Measurements from ENCODE around the gene PRRC1. TPM values are rescaled to one million over a fixed set of nuclear protein-coding genes. Genes with fewer than 3 reads are reported as not detected.

Gene PRRC1
- polyA plus RNA-seq, 1 donor from 2014 or later: 36.3 TPM

GRCh38 chr5:127508644-127509373, 8.6 kb upstream of the PRRC1 start:
- Histone ChIP-seq H3K36me3 (ENCODE audit: insufficient read depth, low read length) (no peaks in the 10 kb centered on the region), H3K4me2 (ENCODE audit: low read length) (no peak overlapping the region), H3K9me2 (ENCODE audit: insufficient read depth, low read length) (no peaks in the 10 kb centered on the region), H3K27ac (ENCODE audit: low read length) (no peak overlapping the region), H3F3A (ENCODE audit: insufficient read depth, low read length, poor library complexity, severe bottlenecking) (no peaks in the 10 kb centered on the region), H3K27me3 (ENCODE audit: insufficient read depth, low read depth, low read length) (no peaks in the 10 kb centered on the region), H4K20me1 (ENCODE audit: insufficient read depth) (no peaks in the 10 kb centered on the region), H3K79me2 (replicated peaks; ENCODE audit: insufficient read depth, low read length) (no peaks in the 10 kb centered on the region), H3K9me3 (ENCODE audit: low read length) (no peaks in the 10 kb centered on the region), H2AFZ (ENCODE audit: low read depth, low read length) (no peak overlapping the region), H3K9ac (ENCODE audit: low read length) (no peak overlapping the region), H3K4me3 (ENCODE audit: low read length) (no peak overlapping the region)
- TF ChIP-seq POLR2AphosphoS5 (IDR thresholded peaks at IDR 0.05) (no peak), TAF1 (IDR thresholded peaks at IDR 0.05; ENCODE audit: low read depth) (no peak), MXI1 (conservative IDR thresholded peaks at IDR 0.05; ENCODE audit: poor library complexity, severe bottlenecking) (no peak), EP300 (conservative IDR thresholded peaks at IDR 0.05; ENCODE audit: poor library complexity, severe bottlenecking) (no peak)
- TF ChIP-seq, protein P1, sequence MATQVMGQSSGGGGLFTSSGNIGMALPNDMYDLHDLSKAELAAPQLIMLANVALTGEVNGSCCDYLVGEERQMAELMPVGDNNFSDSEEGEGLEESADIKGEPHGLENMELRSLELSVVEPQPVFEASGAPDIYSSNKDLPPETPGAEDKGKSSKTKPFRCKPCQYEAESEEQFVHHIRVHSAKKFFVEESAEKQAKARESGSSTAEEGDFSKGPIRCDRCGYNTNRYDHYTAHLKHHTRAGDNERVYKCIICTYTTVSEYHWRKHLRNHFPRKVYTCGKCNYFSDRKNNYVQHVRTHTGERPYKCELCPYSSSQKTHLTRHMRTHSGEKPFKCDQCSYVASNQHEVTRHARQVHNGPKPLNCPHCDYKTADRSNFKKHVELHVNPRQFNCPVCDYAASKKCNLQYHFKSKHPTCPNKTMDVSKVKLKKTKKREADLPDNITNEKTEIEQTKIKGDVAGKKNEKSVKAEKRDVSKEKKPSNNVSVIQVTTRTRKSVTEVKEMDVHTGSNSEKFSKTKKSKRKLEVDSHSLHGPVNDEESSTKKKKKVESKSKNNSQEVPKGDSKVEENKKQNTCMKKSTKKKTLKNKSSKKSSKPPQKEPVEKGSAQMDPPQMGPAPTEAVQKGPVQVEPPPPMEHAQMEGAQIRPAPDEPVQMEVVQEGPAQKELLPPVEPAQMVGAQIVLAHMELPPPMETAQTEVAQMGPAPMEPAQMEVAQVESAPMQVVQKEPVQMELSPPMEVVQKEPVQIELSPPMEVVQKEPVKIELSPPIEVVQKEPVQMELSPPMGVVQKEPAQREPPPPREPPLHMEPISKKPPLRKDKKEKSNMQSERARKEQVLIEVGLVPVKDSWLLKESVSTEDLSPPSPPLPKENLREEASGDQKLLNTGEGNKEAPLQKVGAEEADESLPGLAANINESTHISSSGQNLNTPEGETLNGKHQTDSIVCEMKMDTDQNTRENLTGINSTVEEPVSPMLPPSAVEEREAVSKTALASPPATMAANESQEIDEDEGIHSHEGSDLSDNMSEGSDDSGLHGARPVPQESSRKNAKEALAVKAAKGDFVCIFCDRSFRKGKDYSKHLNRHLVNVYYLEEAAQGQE (IDR thresholded peaks at IDR 0.05; ENCODE audit: borderline replicate concordance): no peak
- TF ChIP-seq, protein P2, sequence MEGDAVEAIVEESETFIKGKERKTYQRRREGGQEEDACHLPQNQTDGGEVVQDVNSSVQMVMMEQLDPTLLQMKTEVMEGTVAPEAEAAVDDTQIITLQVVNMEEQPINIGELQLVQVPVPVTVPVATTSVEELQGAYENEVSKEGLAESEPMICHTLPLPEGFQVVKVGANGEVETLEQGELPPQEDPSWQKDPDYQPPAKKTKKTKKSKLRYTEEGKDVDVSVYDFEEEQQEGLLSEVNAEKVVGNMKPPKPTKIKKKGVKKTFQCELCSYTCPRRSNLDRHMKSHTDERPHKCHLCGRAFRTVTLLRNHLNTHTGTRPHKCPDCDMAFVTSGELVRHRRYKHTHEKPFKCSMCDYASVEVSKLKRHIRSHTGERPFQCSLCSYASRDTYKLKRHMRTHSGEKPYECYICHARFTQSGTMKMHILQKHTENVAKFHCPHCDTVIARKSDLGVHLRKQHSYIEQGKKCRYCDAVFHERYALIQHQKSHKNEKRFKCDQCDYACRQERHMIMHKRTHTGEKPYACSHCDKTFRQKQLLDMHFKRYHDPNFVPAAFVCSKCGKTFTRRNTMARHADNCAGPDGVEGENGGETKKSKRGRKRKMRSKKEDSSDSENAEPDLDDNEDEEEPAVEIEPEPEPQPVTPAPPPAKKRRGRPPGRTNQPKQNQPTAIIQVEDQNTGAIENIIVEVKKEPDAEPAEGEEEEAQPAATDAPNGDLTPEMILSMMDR (IDR thresholded peaks at IDR 0.05; ENCODE audit: poor library complexity, severe bottlenecking): no peak

GRCh38 chr5:127513408-127513970, 4.0 kb upstream of the PRRC1 start:
- no peak overlapping the region for H3K9ac ChIP-seq (ENCODE audit: low read length)
- no peak overlapping the region for H2AFZ ChIP-seq (ENCODE audit: low read depth, low read length)
- H3K27ac ChIP-seq (ENCODE audit: low read length): no peak overlapping the region
- no peaks in the 10 kb centered on the region for H4K20me1 ChIP-seq (ENCODE audit: insufficient read depth)
- H3K9me3 ChIP-seq (ENCODE audit: low read length): no peaks in the 10 kb centered on the region
- no peak overlapping the region for H3K4me3 ChIP-seq (ENCODE audit: low read length)
- TF ChIP-seq MXI1 (conservative IDR thresholded peaks at IDR 0.05; ENCODE audit: poor library complexity, severe bottlenecking) (no peak), EP300 (conservative IDR thresholded peaks at IDR 0.05; ENCODE audit: poor library complexity, severe bottlenecking) (no peak), TAF1 (IDR thresholded peaks at IDR 0.05; ENCODE audit: low read depth) (no peak)
- TF ChIP-seq, protein P1 (IDR thresholded peaks at IDR 0.05; ENCODE audit: borderline replicate concordance): no peak
- no peaks in the 10 kb centered on the region for H3K36me3 ChIP-seq (ENCODE audit: insufficient read depth, low read length)
- H3K4me2 ChIP-seq (ENCODE audit: low read length): no peak overlapping the region
- no peaks in the 10 kb centered on the region for H3K9me2 ChIP-seq (ENCODE audit: insufficient read depth, low read length)
- no peaks in the 10 kb centered on the region for H3K27me3 ChIP-seq (ENCODE audit: insufficient read depth, low read depth, low read length)
- H3F3A ChIP-seq (ENCODE audit: insufficient read depth, low read length, poor library complexity, severe bottlenecking): no peaks in the 10 kb centered on the region
- H3K79me2 ChIP-seq (replicated peaks; ENCODE audit: insufficient read depth, low read length): peaks cover 5% of the 10 kb centered on the region
